Activated T-helper 17 cell treated with anti-CD3 and anti-CD28 coated beads, Interleukin-2, amount 50 U/mL, for 72 hours (primary cell): Measurements from ENCODE around the gene CSTB. TPM values are rescaled to one million over a fixed set of nuclear protein-coding genes. Genes with fewer than 3 reads are reported as not detected.
A peak's percentile ranks its signal among the peaks of the same experiment; 100 is the strongest.

Experiments
- ATAC-seq: fragments of 150-1000 bp; cut with Tn5 transposase; replicated peaks from 2 replicates; pipeline ENCODE4 v1.10.0; 2021; ENCODE audit warnings: mild to moderate bottlenecking, moderate library complexity
- H3K27ac Mint-ChIP-seq: one replicate; pipeline ENCODE4 v1.8.0; 2022; ENCODE audit warnings: mixed read lengths
- H3K27me3 Mint-ChIP-seq: one replicate; pipeline ENCODE4 v1.8.0; 2022; ENCODE audit warnings: mixed read lengths
- H3K36me3 Mint-ChIP-seq: one replicate; pipeline ENCODE4 v1.8.0; 2022; ENCODE audit warnings: low read depth, mild to moderate bottlenecking, mixed read lengths
- H3K4me1 Mint-ChIP-seq: one replicate; pipeline ENCODE4 v1.8.0; 2022; ENCODE audit warnings: mixed read lengths
- H3K4me3 Mint-ChIP-seq: one replicate; pipeline ENCODE4 v1.8.0; 2022; ENCODE audit warnings: mild to moderate bottlenecking, mixed read lengths
- H3K9me3 Mint-ChIP-seq: one replicate; pipeline ENCODE4 v1.8.0; 2022; ENCODE audit warnings: mixed read lengths
- total RNA-seq, 2 donors: library from RNA; stranded (reverse); gene quantifications; one replicate each; pipeline ENCODE4 v1.2.3, GENCODE V29; 2022

CSTB gene
- total RNA-seq, 2 donors from 2014 or later, result 32.5 to 33.6 TPM

DNA sequence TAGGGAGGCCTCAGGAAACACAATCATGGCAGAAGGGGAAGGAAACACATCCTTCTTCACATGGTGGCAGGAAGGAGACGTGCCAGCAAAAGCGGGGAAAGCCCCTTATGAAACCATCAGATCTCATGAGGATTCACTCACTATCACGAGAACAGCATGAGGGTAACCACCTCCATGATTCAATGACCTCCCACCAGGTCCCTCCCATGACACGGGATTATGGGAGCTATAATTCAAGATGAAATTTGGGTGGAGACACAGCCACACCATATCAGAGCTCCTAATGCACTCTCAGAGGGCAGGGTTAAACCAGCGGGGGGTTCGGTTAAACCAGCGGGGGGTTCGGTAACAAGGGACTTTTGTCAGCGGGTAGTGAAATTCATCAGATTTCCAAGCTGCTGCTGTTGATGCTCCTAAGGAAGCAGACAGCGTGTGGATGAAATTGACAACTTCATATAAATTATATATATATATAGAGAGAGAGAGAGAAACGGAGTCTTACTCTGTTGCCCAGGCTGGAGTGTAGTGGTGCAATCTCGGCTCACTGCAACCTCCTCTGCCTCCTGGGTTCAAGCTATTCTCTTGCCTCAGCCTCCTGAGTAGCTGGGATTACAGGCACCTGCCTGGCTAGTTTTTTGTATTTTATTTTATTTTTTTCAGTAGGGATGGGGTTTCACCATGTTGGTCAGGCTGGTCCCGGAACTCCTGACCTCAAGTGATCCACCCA lies 4.2 kb downstream of the CSTB start:
- no peak for ATAC-seq
- H3K27ac Mint-ChIP-seq, result peak overlapping the region; percentile 31

DNA sequence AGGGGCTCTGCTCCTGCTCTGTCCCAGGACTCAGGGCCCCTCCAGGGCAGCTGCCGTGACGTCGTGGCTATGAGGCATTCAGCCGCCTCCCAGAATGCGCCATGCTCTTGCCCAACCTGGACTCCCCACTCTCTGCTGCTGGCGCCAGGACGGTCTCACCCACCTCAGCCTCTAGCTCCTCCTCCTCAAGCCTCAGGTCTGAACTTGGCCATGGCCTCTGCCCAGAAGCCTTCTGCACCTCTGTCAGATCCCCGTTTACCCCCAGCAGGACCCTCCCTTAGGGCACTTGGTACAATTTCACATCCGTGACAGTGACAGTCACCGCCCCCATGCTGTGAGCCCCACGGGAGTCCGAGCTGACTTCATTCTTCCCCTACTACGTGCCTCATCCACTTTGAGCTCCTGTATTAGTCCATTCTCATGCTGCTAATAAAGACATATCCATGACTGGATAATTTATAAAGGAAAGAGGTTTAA lies 4.9 kb downstream of the CSTB start:
- Mint-ChIP-seq H3K36me3 (peaks cover 27% of the 10 kb centered on the region), H3K27me3 (no peaks in the 10 kb centered on the region), H3K27ac (peak overlapping the region; percentile 31), H3K4me3 (peak overlapping the region; percentile 32), H3K9me3 (no peaks in the 10 kb centered on the region), H3K4me1 (peaks cover 4% of the 10 kb centered on the region)
- no peak for ATAC-seq

More for the DNA sequence above, 4.2 kb downstream of the CSTB start:
- H3K4me3 Mint-ChIP-seq, result peak overlapping the region; percentile 32
- peaks cover 27% of the 10 kb centered on the region for H3K36me3 Mint-ChIP-seq
- peaks cover 4% of the 10 kb centered on the region for H3K4me1 Mint-ChIP-seq
- no peaks in the 10 kb centered on the region for H3K9me3 Mint-ChIP-seq
- H3K27me3 Mint-ChIP-seq, result no peaks in the 10 kb centered on the region

DNA sequence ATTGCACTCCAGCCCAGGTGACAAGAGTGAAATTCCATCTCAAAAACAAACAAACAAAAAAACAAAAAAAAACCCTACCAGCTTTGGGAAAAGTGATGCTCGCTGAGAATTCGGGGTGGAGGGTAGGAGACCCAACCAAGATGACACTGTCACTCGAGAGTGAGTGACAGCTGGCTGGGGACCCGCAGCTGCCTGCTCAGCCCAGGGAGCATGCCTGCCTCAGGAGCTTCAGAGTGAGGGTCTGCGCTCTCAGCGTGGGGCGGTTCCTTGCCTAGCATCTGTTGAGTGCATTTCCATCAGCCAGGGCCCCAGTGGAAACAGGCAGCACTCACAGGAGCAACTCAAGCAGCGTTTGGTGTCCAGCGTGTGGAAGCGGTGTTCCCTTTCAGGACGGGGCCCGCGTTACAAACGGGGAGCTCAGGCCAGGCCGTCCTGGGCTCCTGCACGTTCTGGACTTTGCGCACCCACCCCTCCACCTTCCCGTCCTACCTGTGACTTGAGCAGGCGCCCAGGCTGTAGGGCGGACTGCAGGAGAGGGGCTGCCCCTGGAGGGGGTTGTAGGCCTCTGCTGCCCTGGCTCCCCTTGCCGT lies 5.9 kb downstream of the CSTB start:
- Mint-ChIP-seq H3K27me3 (no peaks in the 10 kb centered on the region), H3K4me1 (peaks cover 4% of the 10 kb centered on the region), H3K36me3 (peaks cover 21% of the 10 kb centered on the region), H3K27ac (no peak overlapping the region), H3K9me3 (no peaks in the 10 kb centered on the region), H3K4me3 (no peak overlapping the region)
- ATAC-seq, result no peak

DNA sequence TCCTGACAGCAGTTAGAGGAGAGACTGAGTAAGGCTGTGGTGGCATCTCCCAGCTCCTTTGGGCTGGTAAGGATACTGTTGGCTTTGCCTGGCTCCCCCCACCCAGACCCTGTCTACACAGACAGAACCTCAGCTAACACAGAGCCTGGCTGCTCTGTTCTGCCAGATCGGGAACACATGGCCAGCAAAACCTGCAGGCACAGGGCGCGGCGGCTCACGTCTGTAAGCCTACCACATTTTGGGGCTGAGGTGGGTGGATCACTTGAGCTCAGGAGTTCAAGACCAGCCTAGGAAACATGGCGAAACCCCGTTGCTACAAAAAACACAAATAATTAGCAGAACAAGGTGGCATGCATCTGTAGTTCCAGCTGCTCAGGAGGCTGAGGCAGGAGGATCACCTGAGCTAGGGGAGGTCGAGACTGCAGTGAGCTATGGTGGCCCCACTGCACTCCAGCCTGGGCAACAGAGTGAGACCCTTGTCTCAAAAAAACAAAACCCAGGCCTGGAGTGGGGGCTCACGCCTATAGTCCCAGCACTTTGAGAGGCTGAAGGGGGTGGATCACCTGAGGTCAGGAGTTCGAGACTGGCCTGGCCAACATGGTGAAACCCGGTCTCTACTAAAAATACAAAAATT lies 6.7 kb downstream of the CSTB start:
- Mint-ChIP-seq H3K36me3 (peaks cover 16% of the 10 kb centered on the region), H3K27ac (no peak overlapping the region), H3K4me3 (no peak overlapping the region), H3K9me3 (no peaks in the 10 kb centered on the region), H3K4me1 (peaks cover 4% of the 10 kb centered on the region), H3K27me3 (no peaks in the 10 kb centered on the region)
- no peak for ATAC-seq

DNA sequence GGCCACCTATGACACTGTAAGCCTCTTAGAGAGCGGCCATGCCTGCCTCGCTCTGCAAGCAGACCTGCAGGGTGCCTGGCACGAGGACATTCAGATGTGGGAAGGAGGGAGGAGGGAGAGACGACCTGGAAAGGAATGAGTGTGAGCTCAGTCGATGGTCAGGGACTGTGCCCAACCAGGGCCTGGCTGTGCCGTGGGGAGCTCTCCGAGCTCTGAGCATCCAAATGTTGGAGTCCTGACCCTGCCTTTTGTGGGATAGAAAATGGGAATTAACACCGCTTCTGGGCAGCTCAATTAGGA lies 7.3 kb downstream of the CSTB start:
- peaks cover under 1% of the 10 kb centered on the region for H3K4me1 Mint-ChIP-seq
- ATAC-seq, result no peak
- no peak overlapping the region for H3K27ac Mint-ChIP-seq
- H3K36me3 Mint-ChIP-seq, result peaks cover 10% of the 10 kb centered on the region
- H3K27me3 Mint-ChIP-seq, result no peaks in the 10 kb centered on the region
- no peak overlapping the region for H3K4me3 Mint-ChIP-seq
- H3K9me3 Mint-ChIP-seq, result no peaks in the 10 kb centered on the region

DNA sequence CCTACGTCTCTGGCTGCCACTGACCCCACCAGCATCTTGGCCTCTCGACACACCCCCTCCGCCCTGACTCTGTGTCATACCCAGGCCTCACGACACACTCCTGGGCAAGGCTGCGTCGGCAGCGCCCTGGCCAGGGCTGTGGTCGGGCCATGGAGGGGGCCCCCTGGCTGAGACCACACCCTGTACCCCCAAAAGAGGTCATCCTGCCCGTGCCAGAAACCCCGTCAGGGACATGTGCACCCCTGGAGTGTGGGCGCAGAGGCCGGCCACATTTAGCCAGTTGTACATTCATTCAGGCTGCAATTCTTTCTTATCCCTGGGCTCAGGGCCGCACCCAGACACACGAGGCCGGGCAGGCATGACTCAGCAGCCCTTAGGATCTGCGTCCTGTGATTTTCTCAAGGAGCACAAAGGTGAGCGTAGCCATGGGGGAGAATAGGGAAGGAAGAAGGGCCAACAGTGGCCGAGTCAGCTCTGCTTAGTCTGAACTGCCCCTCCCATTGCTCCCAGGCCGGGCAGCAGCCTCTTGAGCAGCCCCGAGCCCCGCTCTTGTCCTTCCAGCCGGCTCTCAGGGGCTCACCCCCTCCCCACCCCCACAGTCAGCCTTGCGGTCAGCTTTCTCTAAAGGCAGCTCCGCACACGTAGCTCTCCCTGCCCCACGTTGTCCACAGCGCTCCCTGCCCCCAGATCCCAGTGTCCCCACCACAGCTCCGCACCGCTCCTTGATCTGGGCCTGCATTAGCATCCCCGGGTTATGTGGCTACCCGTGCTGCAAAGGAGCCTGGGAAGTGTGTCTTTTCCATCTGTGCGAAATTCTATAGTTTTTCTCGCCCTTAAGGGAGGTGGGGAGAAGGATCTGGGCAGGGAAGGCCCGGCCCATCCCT lies 7.9 kb downstream of the CSTB start:
- H3K27ac Mint-ChIP-seq, result no peak overlapping the region
- peaks cover 4% of the 10 kb centered on the region for H3K36me3 Mint-ChIP-seq
- ATAC-seq, result no peak
- no peaks in the 10 kb centered on the region for H3K4me1 Mint-ChIP-seq
- H3K27me3 Mint-ChIP-seq, result no peaks in the 10 kb centered on the region
- H3K9me3 Mint-ChIP-seq, result no peaks in the 10 kb centered on the region
- H3K4me3 Mint-ChIP-seq, result no peak overlapping the region

DNA sequence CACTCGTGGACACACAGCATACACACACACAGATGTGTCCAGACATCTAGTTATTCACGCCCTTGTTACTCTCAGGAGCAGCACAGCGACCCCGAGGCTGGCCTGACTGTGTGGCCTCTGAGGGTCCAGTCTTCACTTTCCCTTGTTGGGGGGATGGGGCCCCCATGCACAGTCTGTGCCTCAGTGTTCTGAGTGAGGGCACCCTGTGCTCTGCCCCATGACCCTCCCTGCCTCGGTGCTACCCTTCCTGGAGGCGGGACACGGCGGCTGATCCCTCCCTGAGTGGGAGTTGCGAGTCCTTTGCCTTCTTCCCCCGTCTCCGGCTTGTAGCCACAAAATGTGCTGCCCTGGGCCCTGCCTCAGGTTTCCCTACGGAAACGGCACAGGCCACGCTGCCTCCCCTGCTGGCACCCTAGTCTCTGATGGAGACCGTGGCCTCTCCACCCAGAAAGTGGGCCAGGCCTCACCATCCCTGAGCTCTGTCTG lies 8.6 kb downstream of the CSTB start:
- Mint-ChIP-seq H3K36me3 (no peaks in the 10 kb centered on the region), H3K9me3 (no peaks in the 10 kb centered on the region), H3K27ac (no peak overlapping the region)

DNA sequence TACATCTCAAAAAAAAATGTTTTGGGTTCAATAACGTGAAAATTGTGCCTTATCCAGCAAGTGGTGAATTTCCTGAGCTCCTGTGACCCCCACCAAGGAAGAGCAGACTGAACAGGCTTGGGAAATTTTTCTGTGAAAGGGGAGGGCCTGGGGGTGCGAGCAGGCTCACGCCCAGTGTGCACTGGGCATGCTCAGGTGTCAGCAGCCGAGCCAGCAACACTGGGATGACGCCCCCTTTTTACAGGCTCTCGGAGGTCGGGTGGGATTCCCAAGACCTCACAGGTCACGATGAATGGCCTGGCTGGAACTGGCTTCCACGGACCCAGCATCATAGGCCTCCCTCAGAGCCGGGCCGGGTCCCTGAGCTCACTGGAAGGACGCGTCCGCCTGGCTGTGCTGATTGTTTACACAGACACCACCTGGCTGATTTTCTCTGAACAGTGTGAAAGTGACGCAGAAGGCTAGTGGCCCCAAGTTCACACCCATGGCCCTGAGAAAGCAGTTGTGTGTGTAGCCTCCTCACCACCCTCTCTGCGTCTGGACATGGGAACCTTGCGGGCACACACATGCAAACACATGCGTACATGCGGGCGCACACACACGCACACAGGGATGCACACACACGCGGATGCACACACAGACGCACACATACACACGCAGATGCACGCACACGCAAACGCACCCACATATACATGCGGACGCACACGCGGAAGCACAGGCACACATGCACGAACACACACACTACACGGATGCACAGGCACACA lies 9.2 kb downstream of the CSTB start:
- no peaks in the 10 kb centered on the region for H3K27me3 Mint-ChIP-seq
- no peaks in the 10 kb centered on the region for H3K4me1 Mint-ChIP-seq
- no peak overlapping the region for H3K4me3 Mint-ChIP-seq
- no peak overlapping the region for H3K27ac Mint-ChIP-seq
- H3K36me3 Mint-ChIP-seq, result no peaks in the 10 kb centered on the region
- no peak for ATAC-seq
- H3K9me3 Mint-ChIP-seq, result no peaks in the 10 kb centered on the region

More for the DNA sequence above, 8.6 kb downstream of the CSTB start:
- Mint-ChIP-seq H3K4me3 (no peak overlapping the region), H3K4me1 (no peaks in the 10 kb centered on the region), H3K27me3 (no peaks in the 10 kb centered on the region)
- ATAC-seq, result no peak

DNA sequence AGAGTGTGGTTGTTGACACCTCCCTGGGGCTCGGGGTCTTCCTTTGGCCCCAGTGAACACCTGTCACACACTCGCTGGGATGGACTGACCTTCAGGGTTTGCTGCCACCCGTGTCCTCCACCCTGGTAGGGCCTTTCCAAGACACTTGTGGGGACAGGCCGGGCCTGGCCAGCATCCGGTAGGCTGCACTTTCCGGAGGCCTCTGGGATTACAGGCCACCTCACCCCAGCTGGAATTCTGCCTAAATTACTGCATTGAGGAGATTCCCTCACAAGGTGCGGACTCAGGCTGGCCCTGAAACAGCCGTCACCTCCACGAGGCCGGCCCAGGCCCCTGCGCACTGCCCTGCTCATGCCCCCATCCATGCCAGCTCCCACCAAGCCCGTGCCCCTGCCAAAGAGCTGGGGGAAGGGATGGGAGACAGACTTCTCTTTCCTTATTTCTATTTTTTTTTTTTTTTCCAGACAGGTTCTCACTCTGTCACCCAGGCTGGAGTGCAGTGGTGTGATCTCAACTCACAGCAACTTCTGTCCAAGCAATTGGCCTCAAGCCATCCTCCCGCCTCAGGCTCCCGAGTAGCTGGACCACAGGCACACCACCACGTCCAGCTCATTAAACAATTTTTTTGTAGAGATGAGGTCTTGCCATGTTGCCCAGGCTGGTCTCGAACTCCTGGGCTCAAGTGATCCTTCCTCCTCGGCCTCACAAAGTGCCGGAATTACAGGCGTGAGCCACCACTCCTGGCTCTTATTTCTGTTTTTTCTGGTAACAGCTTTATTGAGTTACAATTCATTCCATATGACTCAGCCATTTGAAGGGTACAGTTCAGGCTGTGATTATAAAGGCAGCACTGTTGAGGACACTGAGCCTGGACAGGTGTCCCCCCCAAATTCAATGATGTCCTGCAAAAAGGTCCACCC lies 11.3 kb downstream of the CSTB start:
- no peaks in the 10 kb centered on the region for H3K9me3 Mint-ChIP-seq
- no peak overlapping the region for H3K27ac Mint-ChIP-seq
- no peaks in the 10 kb centered on the region for H3K27me3 Mint-ChIP-seq
- peaks cover 12% of the 10 kb centered on the region for H3K36me3 Mint-ChIP-seq
- no peaks in the 10 kb centered on the region for H3K4me1 Mint-ChIP-seq
- ATAC-seq, result no peak
- no peak overlapping the region for H3K4me3 Mint-ChIP-seq

DNA sequence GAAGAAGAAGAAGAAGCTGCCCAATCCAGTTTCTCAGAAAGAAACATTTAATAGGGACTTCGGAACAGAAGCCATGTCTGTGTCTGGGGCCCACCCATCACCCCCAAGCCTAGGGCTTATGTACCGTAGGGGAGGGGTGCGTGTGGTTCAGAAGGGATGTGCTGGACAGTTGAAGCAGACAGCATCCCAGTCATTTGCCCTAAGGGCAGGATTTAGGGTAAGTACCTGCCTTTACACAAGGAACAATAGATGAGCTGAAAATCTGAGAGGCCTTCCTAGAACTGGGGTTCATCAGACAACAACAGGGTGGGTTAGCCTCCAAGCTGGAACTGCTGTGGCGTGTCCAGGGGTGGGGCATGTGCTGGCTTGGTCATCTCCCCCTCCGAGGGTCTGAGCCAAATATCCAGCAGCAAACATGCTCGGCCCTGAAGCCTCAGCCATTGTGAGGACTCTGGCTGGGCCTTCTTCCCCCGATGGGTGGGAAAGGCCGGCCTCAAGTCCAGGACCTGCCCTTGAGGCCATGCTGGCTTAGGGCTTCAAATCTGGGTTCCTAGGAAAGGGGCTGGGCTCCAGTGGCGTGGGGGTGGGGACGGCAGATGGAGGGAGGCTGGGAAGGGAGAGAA lies 12.1 kb downstream of the CSTB start:
- Mint-ChIP-seq H3K9me3 (no peaks in the 10 kb centered on the region), H3K27ac (no peak overlapping the region)

DNA sequence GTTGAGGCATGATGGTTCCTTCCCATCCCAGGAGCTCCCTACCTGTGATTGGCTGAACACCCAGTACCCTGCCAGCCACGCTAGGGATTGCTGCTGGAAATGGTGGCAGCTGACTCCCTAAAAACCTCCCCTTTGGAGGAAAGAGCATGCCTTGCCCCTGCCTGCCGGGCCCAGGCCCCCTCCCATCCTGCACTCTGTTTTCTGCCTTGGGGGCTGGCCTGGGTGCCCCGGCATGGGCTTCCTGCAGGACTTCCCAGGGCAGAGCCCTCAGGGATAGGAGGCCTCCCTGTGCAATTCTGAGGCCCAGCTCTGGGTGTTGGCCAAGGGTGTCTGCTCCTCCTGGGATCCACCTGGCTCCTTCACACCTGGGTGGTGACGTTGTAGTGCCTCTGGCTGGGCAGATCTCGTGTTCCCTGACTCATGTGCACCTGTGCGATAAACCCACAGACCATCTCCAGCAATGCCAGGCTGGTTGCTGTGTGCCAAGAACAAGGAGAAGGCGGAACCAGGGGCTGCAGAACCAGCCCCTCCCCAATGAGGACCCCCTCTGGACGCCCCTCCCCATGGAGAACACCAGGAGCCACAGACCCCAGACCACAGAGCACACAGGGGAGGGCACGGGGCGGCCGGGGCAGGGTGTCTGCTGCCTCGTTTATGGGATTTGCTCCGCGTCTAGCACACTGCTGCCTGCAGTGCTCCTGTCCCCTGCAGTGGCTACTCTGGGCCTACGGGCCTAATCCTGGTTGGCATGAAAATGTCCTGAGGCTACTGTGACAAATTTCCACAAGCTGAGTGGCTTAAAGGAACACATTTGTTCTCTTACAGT lies 13.6 kb downstream of the CSTB start:
- no peaks in the 10 kb centered on the region for H3K4me1 Mint-ChIP-seq
- ATAC-seq, result no peak
- H3K27me3 Mint-ChIP-seq, result no peaks in the 10 kb centered on the region
- H3K4me3 Mint-ChIP-seq, result no peak overlapping the region
- no peaks in the 10 kb centered on the region for H3K9me3 Mint-ChIP-seq
- H3K36me3 Mint-ChIP-seq, result peaks cover 29% of the 10 kb centered on the region
- H3K27ac Mint-ChIP-seq, result no peak overlapping the region

More for the DNA sequence above, 12.1 kb downstream of the CSTB start:
- ATAC-seq, result no peak
- Mint-ChIP-seq H3K27me3 (no peaks in the 10 kb centered on the region), H3K4me1 (no peaks in the 10 kb centered on the region), H3K4me3 (no peak overlapping the region), H3K36me3 (peaks cover 14% of the 10 kb centered on the region)

DNA sequence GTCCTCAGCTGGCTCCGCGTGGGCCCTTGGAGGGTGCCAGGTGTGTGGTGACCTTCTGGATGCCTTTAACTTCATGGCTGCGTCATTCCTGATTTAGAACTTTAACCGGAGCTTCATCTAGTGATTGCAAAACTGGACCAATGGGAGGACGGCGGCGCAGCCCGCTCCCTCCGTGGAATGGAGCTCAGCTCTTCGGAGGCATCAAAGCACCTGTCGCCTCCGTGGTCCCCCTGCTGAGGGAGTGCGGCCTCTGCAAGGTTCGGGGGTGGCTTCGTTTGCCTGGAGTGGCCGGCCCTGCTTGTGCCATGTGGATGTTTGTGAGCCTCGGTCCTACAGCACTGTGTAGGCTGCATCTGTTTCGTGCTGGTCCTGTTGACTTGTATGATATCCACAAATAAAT lies 14.2 kb downstream of the CSTB start:
- Mint-ChIP-seq H3K27me3 (no peaks in the 10 kb centered on the region), H3K9me3 (no peaks in the 10 kb centered on the region), H3K27ac (no peak overlapping the region), H3K36me3 (peaks cover 29% of the 10 kb centered on the region), H3K4me1 (no peaks in the 10 kb centered on the region), H3K4me3 (no peak overlapping the region)
- no peak for ATAC-seq
